GM19395 (cell line): ENCODE results near the gene SRPK2.
"Not testable (repeated sequence)": the region's sequence is repeated elsewhere in the genome, so short reads cannot be mapped to it uniquely, and the experiment has no call there.

Experiments
- ATAC-seq: cut with Tn5 transposase; IDR thresholded peaks from one replicate; pipeline ENCODE4 v1.9.1; 2021; ENCODE audit warnings: mild to moderate bottlenecking, moderate library complexity; ENCODE audit not compliant: unreplicated experiment

The SRPK2 gene

GRCh38 chr7:105377903-105378302, 10.8 kb downstream of the SRPK2 start:
- no peak for ATAC-seq

GRCh38 chr7:105376908-105377533, 11.7 kb downstream of the SRPK2 start:
- ATAC-seq, result no peak

GRCh38 chr7:105369944-105370343, 18.8 kb downstream of the SRPK2 start:
- ATAC-seq, result no peak

- ATAC-seq, result no peak
These were observed 21.3 kb downstream of the SRPK2 start for GRCh38 chr7:105367458-105367857.

- no peak for ATAC-seq
These were observed 22.9 kb downstream of the SRPK2 start for GRCh38 chr7:105365541-105366534.

GRCh38 chr7:105364684-105365083, 24.0 kb downstream of the SRPK2 start:
- no peak for ATAC-seq

- ATAC-seq, result not testable (repeated sequence)
These were observed 25.1 kb downstream of the SRPK2 start for GRCh38 chr7:105363657-105364056.

GRCh38 chr7:105362685-105363084, 26.0 kb downstream of the SRPK2 start:
- not testable (repeated sequence) for ATAC-seq

- ATAC-seq, result not testable (repeated sequence)
These were observed 26.7 kb downstream of the SRPK2 start for GRCh38 chr7:105361995-105362394.

GRCh38 chr7:105360149-105360548, 28.6 kb downstream of the SRPK2 start:
- not testable (repeated sequence) for ATAC-seq

GRCh38 chr7:105355701-105356100, 33.0 kb downstream of the SRPK2 start:
- no peak for ATAC-seq

GRCh38 chr7:105354383-105354782, 34.3 kb downstream of the SRPK2 start:
- no peak for ATAC-seq

- no peak for ATAC-seq
These were observed 34.9 kb downstream of the SRPK2 start for GRCh38 chr7:105353752-105354328.

- no peak for ATAC-seq
These were observed 35.6 kb downstream of the SRPK2 start for GRCh38 chr7:105352901-105353668.

GRCh38 chr7:105352018-105352612, 36.6 kb downstream of the SRPK2 start:
- ATAC-seq, result peak; percentile 93

GRCh38 chr7:105350906-105351305, 37.8 kb downstream of the SRPK2 start:
- no peak for ATAC-seq

- not testable (repeated sequence) for ATAC-seq
These were observed 40.5 kb downstream of the SRPK2 start for GRCh38 chr7:105348177-105348576.

- no peak for ATAC-seq
These were observed 42.0 kb downstream of the SRPK2 start for GRCh38 chr7:105346593-105347322.

- no peak for ATAC-seq
These were observed 42.6 kb downstream of the SRPK2 start for GRCh38 chr7:105346138-105346537.

GRCh38 chr7:105345725-105346124, 43.0 kb downstream of the SRPK2 start:
- ATAC-seq, result no peak
